ENCODE measurements around the gene GRIK4. TPM values are rescaled to one million over a fixed set of nuclear protein-coding genes. Genes with fewer than 3 reads are reported as not detected.
A peak's percentile ranks its signal among the peaks of the same experiment; 100 is the strongest.
"Not testable (repeated sequence)": the region's sequence is repeated elsewhere in the genome, so short reads cannot be mapped to it uniquely, and the experiment has no call there.

Gene GRIK4
- total and polyA plus RNA-seq, 2 experiments from 2014 or later: 0.28 to 0.45 TPM

DNA sequence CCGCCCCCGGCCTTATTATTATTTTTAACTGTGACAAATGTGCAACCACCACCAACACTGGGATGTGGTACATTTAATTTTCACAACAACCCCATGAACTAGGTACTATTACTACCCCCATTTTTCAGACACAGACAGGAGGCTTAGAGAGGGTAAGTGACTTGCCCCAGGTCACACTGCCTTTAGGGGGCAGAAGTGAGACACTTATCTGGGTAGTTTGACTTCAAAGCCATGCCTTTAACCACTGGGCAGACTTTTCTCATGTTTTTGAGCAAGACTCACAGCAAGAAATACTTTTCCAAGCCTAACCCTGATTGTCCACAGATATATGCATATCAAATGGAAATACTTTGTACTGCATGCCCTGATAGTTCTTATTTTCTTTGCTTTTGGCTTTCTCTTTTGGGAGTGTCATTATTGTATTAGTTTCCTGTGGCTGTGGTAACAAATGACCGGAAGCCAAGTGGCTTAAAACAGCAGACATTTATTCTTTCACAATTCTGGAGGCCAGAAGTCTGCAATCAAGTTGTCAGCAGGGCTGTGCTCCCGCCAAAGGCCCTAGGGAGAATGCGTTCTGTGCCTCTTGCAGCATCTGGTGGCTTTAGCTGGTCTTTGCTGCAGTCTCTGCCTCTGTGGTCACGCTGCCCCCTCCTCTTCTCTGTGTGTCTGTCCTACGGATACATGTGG, 110.8 kb downstream of the GRIK4 start:
- DNase-seq (ENCODE audit: low read depth in 1 of 2, low spot score in 1 of 2): peak in 1 of 2 donors; percentile 13
- Histone ChIP-seq H3K27me3 (peaks cover 5% of the 10 kb centered on the region), H3K9me3 (ENCODE audit: low read depth) (no peaks in the 10 kb centered on the region), H3K4me3 (no peak overlapping the region), H3K36me3 (no peaks in the 10 kb centered on the region), H3K4me1 (ENCODE audit: low read depth) (no peaks in the 10 kb centered on the region), H3K27ac (no peak overlapping the region)
- TF ChIP-seq, protein P1, sequence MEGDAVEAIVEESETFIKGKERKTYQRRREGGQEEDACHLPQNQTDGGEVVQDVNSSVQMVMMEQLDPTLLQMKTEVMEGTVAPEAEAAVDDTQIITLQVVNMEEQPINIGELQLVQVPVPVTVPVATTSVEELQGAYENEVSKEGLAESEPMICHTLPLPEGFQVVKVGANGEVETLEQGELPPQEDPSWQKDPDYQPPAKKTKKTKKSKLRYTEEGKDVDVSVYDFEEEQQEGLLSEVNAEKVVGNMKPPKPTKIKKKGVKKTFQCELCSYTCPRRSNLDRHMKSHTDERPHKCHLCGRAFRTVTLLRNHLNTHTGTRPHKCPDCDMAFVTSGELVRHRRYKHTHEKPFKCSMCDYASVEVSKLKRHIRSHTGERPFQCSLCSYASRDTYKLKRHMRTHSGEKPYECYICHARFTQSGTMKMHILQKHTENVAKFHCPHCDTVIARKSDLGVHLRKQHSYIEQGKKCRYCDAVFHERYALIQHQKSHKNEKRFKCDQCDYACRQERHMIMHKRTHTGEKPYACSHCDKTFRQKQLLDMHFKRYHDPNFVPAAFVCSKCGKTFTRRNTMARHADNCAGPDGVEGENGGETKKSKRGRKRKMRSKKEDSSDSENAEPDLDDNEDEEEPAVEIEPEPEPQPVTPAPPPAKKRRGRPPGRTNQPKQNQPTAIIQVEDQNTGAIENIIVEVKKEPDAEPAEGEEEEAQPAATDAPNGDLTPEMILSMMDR (IDR thresholded peaks at IDR 0.05; ENCODE audit: low read depth, low read length): peak; percentile 17

DNA sequence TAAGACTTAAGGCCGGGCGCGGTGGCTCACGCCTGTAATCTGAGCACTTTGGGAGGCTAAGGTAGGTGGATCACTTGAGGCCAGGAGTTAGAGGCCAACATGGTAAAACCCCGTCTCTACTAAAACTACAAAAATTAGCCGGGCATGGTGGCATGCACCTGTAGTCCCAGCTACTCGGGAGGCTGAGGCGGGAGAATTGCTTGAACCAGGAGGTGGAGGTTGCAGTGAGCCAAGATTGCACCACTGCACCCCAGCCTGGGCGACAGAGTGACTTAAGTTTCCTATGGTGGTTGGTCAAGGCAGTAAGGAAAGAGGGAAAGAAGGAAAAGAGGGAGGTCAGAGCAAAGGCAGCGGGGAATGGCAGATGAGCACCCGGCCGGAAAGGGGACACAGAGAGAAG, 113.4 kb downstream of the GRIK4 start:
- H3K4me1 ChIP-seq (ENCODE audit: low read depth); DNase-seq (ENCODE audit: low read depth in 1 of 2, low spot score in 1 of 2); H3K4me3 ChIP-seq; H3K27me3 ChIP-seq; H3K36me3 ChIP-seq; H3K27ac ChIP-seq; H3K9me3 ChIP-seq (ENCODE audit: low read depth): not testable (repeated sequence)

DNA sequence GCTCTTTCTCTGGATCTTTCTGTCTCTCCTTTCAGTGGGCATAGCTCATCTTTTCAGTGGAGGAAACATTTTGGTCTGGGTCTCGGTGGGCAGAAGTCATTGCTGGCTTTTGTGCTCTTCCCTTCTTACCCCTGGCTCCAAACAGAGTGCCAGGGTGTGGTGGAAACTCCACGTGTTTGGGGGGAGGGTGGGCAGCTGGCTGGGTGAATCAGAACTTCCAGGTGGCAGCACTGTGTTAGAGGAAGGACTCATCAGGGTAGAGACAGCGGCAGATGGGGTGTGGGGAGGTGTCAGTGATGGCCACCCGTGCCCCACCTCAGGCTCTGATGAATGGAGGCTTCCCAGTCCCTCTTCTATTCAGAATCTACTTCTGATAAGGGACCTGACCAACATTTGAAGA, 114.0 kb downstream of the GRIK4 start:
- TF ChIP-seq, protein P1 (IDR thresholded peaks at IDR 0.05; ENCODE audit: low read depth, low read length): no peak

DNA sequence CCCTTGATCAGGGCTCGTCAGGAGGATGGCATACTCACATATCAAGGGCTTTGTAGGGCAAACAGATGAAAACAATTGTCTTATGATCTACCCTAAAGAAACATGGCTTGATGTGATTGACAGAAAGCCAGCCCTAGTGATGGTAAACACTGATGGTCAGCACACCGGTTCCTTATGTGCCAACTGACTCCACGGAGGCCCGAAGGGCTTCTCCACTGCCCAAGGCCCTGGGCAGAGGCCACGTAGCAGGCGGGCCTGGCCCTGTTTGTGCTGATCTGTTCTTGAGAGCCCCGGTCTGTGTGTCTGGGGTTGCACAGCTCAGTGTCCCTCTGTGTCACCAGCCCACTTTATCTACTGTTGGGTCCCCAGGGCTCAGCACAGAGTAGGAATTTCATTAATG, 115.2 kb downstream of the GRIK4 start:
- Histone ChIP-seq H3K4me3 (no peak overlapping the region), H3K9me3 (ENCODE audit: low read depth) (no peaks in the 10 kb centered on the region), H3K36me3 (no peaks in the 10 kb centered on the region), H3K4me1 (ENCODE audit: low read depth) (no peaks in the 10 kb centered on the region), H3K27me3 (peaks cover 5% of the 10 kb centered on the region), H3K27ac (no peak overlapping the region)
- no peak for DNase-seq (ENCODE audit: low read depth in 1 of 2, low spot score in 1 of 2)
- TF ChIP-seq, protein P1 (IDR thresholded peaks at IDR 0.05; ENCODE audit: low read depth, low read length): no peak

More for the DNA sequence above, 114.0 kb downstream of the GRIK4 start:
- no peaks in the 10 kb centered on the region for H3K4me1 ChIP-seq (ENCODE audit: low read depth)
- H3K27me3 ChIP-seq: peaks cover 5% of the 10 kb centered on the region
- H3K27ac ChIP-seq: no peak overlapping the region
- no peaks in the 10 kb centered on the region for H3K36me3 ChIP-seq
- no peak for DNase-seq (ENCODE audit: low read depth in 1 of 2, low spot score in 1 of 2)
- H3K4me3 ChIP-seq: no peak overlapping the region
- no peaks in the 10 kb centered on the region for H3K9me3 ChIP-seq (ENCODE audit: low read depth)

GRCh38 chr11:120627327-120628163, 116.0 kb downstream of the GRIK4 start:
- H3K9me3 ChIP-seq (ENCODE audit: low read depth): no peaks in the 10 kb centered on the region
- no peaks in the 10 kb centered on the region for H3K36me3 ChIP-seq
- H3K4me3 ChIP-seq: no peak overlapping the region
- no peak overlapping the region for H3K27ac ChIP-seq
- DNase-seq (ENCODE audit: low read depth in 1 of 2, low spot score in 1 of 2): no peak
- H3K4me1 ChIP-seq (ENCODE audit: low read depth): no peaks in the 10 kb centered on the region
- TF ChIP-seq, protein P1 (IDR thresholded peaks at IDR 0.05; ENCODE audit: low read depth, low read length): no peak
- peaks cover 5% of the 10 kb centered on the region for H3K27me3 ChIP-seq
